HepG2 (cell line): ENCODE measurements around the gene ARHGAP10. TPM values are rescaled to one million over a fixed set of nuclear protein-coding genes. Genes with fewer than 3 reads are reported as not detected.

ENCODE experiments used
- IKZF5 ChIP-seq: IDR thresholded peaks from 2 replicates; pipeline ENCODE4 v1.6.1; 2018; ENCODE audit warnings: missing genetic modification reagents, mild to moderate bottlenecking, missing compliant biosample characterization
- KDM6A ChIP-seq: IDR thresholded peaks from 2 replicates; pipeline ENCODE4 v1.6.1; 2016; ENCODE audit warnings: low read depth
- NFATC3 ChIP-seq: sonication (generic); formaldehyde crosslinking; IDR thresholded peaks from 2 replicates; pipeline ENCODE4 v1.5.1; 2020; ENCODE audit warnings: mild to moderate bottlenecking, missing genetic modification reagents
- ZBTB4 ChIP-seq: sonication (generic); formaldehyde crosslinking; IDR thresholded peaks from 2 replicates; pipeline ENCODE4 v1.4.0; 2020; ENCODE audit warnings: missing genetic modification reagents, mild to moderate bottlenecking, borderline replicate concordance
- ZNF547 ChIP-seq: sonication (generic); formaldehyde crosslinking; IDR thresholded peaks from 2 replicates; pipeline ENCODE4 v1.5.1; 2020; ENCODE audit warnings: mild to moderate bottlenecking, missing genetic modification reagents
- ZNF687 ChIP-seq: sonication (generic); formaldehyde crosslinking; IDR thresholded peaks from 2 replicates; pipeline ENCODE4 v1.5.1; 2020; ENCODE audit warnings: mild to moderate bottlenecking, missing genetic modification reagents, moderate library complexity
- ZNF780A ChIP-seq: sonication (generic); formaldehyde crosslinking; IDR thresholded peaks from 2 replicates; pipeline ENCODE4 v1.8.0; 2022; ENCODE audit warnings: mild to moderate bottlenecking, missing genetic modification reagents, moderate library complexity
- ZNF83 ChIP-seq: sonication (generic); formaldehyde crosslinking; IDR thresholded peaks from 2 replicates; pipeline ENCODE4 v1.4.0; 2020; ENCODE audit warnings: missing genetic modification reagents, mild to moderate bottlenecking, borderline replicate concordance
- polyA plus RNA-seq, 8 experiments: library from polyadenylated mRNA; depleted of rRNA in 3 of 8; stranded (reverse) in 7 of 8; unstranded in 1 of 8; fragments of >200 nt; fragmentation: Illumina TruSeq in 4 of 8; extraction: Trizol in 4 of 8; gene quantifications; 2 replicates each; pipeline versions ENCODE4 v1.2.1 to v1.2.3, GENCODE V29; 2011 to 2016; ENCODE audit warnings: low read depth in 4 of 8, missing spikeins in 1 of 8, mixed read lengths in 1 of 8; ENCODE audit not compliant: insufficient read depth in 1 of 8
- total RNA-seq, 5 experiments: library from RNA; depleted of rRNA; stranded (reverse); fragments of >200 nt; fragmentation: Illumina TruSeq; extraction: Trizol; gene quantifications; 2 replicates each; pipeline ENCODE4 v1.2.3, GENCODE V29; 2016; ENCODE audit warnings: low read depth in 1 of 5
- TF ChIP-seq, protein P1 (sequence below): sonication (generic); formaldehyde crosslinking; IDR thresholded peaks from 2 replicates; pipeline ENCODE4 v1.5.1; 2020; ENCODE audit warnings: missing genetic modification reagents, mild to moderate bottlenecking, borderline replicate concordance
- TF ChIP-seq, protein P2 (sequence below): sonication (generic); formaldehyde crosslinking; IDR thresholded peaks from 2 replicates; pipeline ENCODE4 v1.4.0; 2020; ENCODE audit warnings: missing genetic modification reagents, borderline replicate concordance

The ARHGAP10 gene
- total and polyA plus RNA-seq, 2 of the 13 experiments (the other 11 are each of a cell fraction or from before 2014, with no cell fraction given) = 0.45 to 1.6 TPM

GRCh38 chr4:147683717-147684700 lies 47.9 kb upstream of the ARHGAP10 start, which contains the start of gene PRMT9 (continued):
- TF ChIP-seq ZNF83 (CRISPR knock-in tag) (no peak), IKZF5 (CRISPR knock-in tag) (peak; percentile 69; the same call in 1 of the 2 replicates), ZNF547 (0 out of 2 replicates have a peak, but pooled peaks have one; percentile 22), ZNF780A (no peak; the same call in 1 of the 2 replicates), KDM6A (no peak), ZBTB4 (CRISPR knock-in tag) (no peak; the same call in 1 of the 2 replicates), ZNF687 (CRISPR knock-in tag) (peak; percentile 97), NFATC3 (CRISPR knock-in tag) (0 out of 2 replicates have a peak, but pooled peaks have one; percentile 81)
- TF ChIP-seq, protein P1, sequence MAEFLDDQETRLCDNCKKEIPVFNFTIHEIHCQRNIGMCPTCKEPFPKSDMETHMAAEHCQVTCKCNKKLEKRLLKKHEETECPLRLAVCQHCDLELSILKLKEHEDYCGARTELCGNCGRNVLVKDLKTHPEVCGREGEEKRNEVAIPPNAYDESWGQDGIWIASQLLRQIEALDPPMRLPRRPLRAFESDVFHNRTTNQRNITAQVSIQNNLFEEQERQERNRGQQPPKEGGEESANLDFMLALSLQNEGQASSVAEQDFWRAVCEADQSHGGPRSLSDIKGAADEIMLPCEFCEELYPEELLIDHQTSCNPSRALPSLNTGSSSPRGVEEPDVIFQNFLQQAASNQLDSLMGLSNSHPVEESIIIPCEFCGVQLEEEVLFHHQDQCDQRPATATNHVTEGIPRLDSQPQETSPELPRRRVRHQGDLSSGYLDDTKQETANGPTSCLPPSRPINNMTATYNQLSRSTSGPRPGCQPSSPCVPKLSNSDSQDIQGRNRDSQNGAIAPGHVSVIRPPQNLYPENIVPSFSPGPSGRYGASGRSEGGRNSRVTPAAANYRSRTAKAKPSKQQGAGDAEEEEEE (CRISPR knock-in tag) = no peak; the same call in 1 of the 2 replicates
- TF ChIP-seq, protein P2, sequence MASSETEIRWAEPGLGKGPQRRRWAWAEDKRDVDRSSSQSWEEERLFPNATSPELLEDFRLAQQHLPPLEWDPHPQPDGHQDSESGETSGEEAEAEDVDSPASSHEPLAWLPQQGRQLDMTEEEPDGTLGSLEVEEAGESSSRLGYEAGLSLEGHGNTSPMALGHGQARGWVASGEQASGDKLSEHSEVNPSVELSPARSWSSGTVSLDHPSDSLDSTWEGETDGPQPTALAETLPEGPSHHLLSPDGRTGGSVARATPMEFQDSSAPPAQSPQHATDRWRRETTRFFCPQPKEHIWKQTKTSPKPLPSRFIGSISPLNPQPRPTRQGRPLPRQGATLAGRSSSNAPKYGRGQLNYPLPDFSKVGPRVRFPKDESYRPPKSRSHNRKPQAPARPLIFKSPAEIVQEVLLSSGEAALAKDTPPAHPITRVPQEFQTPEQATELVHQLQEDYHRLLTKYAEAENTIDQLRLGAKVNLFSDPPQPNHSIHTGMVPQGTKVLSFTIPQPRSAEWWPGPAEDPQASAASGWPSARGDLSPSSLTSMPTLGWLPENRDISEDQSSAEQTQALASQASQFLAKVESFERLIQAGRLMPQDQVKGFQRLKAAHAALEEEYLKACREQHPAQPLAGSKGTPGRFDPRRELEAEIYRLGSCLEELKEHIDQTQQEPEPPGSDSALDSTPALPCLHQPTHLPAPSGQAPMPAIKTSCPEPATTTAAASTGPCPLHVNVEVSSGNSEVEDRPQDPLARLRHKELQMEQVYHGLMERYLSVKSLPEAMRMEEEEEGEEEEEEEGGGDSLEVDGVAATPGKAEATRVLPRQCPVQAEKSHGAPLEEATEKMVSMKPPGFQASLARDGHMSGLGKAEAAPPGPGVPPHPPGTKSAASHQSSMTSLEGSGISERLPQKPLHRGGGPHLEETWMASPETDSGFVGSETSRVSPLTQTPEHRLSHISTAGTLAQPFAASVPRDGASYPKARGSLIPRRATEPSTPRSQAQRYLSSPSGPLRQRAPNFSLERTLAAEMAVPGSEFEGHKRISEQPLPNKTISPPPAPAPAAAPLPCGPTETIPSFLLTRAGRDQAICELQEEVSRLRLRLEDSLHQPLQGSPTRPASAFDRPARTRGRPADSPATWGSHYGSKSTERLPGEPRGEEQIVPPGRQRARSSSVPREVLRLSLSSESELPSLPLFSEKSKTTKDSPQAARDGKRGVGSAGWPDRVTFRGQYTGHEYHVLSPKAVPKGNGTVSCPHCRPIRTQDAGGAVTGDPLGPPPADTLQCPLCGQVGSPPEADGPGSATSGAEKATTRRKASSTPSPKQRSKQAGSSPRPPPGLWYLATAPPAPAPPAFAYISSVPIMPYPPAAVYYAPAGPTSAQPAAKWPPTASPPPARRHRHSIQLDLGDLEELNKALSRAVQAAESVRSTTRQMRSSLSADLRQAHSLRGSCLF (CRISPR knock-in tag) = no peak; the same call in 1 of the 2 replicates
